HG03196 (cell line): ENCODE measurements around the gene KLHL14.

ENCODE experiments used
- ATAC-seq: cut with Tn5 transposase; IDR thresholded peaks from one replicate; pipeline ENCODE4 v1.9.1; 2021; ENCODE audit not compliant: unreplicated experiment

Gene KLHL14

DNA sequence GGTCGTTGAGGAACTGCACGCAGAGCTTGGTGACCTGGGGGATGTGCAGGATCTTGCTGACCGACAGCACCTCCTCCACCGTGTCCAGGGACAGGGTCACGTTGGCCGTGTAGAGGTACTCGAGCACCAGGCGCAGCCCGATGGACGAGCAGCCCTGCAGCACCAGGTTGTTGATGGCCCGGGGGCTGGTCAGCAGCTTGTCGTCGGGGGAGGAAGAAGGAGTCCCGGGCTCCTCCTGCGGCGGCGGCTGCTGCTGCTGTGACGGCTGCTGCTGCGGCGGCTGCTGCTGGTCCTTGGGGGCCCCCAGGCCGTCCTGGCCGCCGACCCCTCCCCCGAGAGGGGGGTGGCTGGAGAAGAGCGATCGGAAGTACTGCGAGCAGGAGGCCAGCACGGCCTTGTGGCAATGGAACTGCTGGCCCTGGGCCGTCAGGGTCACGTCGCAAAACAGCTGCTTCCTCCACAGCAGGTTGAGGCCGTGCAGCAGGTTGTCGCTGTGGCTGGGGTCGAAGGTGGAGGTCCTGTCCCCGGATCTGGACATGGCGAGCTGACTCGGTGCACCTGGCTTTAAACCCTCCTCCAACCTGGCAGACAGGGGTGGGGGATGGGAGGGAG lies 2.7 kb downstream of the KLHL14 start:
- no peak for ATAC-seq

DNA sequence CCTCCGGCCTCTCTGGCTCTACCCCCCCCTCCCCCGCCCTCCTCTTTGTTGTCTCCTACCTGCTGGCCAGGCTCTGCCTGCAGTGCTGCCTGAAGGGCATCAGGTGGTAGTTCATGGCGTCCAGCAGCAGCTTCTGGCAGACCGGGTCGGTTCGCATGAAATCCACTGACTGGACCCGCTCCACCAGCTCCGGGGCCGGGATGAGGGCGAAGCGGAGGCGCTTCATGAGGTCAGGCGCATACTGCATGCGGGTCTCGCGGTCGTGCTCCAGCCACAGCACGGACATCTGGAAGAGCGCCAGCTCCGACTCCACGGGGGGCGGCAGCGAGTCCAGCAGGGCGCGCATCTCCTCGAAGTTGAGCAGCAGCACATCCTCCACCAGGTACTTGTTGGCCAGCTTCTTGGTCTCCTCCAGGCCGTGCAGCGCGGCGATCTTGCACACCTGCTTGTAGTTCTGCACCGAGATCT lies 3.2 kb downstream of the KLHL14 start:
- ATAC-seq, result no peak

GRCh38 chr18:32769071-32769585 lies 3.7 kb downstream of the KLHL14 start:
- no peak for ATAC-seq

GRCh38 chr18:32767400-32767799 lies 5.4 kb downstream of the KLHL14 start:
- ATAC-seq, result no peak

GRCh38 chr18:32764611-32765244 lies 8.1 kb downstream of the KLHL14 start:
- ATAC-seq, result no peak

DNA sequence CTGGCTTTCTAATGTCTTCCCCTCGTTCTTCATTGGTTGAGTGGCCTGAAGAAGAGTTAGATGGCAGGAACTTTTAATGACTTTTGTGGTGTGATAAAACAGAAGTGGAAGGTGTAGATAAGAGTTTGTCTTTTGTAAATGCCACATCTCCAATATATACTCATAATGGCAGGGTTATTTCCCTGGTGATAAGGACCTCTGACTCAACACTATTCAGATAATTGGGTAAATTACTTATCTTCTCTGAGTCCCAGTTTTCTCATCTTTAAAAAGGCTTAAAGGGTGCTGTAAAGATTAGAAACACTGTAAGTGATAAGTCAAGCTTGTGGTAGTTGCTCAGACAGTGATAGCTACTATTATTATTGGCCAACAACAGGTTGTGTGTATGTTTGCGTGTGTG lies 9.5 kb downstream of the KLHL14 start:
- ATAC-seq, result no peak

DNA sequence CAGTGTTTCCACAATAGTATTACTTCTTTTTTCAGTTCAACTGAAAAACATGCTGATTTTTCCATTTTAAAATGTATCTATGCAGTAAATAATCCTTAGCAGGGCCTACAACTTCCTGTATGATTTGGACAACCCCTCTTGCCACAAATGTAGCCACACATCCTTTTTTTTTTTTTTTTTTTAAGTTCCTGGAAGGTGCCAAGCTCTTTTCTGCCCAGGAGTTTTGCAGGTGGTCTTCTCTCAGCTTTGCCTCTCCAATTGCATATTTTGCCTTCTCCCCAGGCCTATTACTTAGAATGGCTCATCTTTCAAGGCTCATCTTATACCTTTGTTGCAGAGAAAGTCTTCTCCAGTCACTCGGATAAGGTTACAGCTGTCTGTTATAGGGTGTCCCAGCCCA lies 11.6 kb downstream of the KLHL14 start:
- no peak for ATAC-seq

- peak; percentile 99 for ATAC-seq
These were observed 12.4 kb downstream of the KLHL14 start for GRCh38 chr18:32760391-32760790.

DNA sequence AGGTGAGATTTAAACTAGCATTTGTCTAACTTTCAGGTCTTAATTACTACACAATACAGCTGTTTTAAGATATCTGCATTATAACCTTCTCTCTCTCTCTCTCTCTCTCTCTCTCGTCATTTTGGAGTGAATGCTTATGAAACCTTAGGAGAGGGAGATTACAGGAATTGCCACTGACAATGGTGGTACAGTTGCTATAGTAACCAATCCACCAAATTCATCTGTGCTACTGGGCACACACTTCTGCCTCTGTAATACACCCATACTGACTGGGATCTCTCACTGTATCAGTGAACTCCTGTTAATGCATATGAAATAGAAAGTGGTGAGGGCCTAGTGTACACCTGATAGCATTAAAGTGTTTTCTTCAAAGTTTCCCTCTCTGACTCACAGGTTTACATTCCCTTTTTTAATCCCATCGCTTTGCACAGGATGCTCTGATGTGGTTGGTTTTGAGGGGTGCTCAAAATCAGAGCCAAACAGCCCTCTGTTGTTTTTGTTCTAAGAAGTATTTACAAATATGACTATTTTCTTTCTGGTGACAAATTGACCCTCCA lies 13.1 kb downstream of the KLHL14 start:
- ATAC-seq, result no peak

- ATAC-seq, result no peak
These were observed 18.1 kb downstream of the KLHL14 start for GRCh38 chr18:32754508-32755263.

- ATAC-seq, result no peak
These were observed 19.1 kb downstream of the KLHL14 start for GRCh38 chr18:32753656-32754260.

GRCh38 chr18:32750328-32750727 lies 22.5 kb downstream of the KLHL14 start:
- no peak for ATAC-seq

DNA sequence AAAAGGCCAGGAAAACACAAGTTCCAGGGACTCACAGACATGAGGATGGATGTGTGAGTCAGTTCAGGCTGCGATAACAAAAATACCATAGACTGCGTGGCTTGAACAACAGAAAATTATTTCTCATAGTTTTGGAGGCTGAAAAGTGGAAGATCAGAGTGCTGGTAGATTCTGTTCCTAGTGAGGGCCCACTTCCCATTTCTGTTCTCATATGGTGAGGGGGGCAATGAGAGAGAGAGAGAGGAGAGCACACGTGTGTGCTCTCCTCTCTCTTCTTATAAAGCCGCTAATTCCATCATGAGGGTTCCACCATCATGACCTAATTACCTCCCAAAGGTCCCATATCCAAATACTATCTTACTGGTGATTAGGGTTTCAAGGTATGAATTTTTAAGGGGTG lies 23.0 kb downstream of the KLHL14 start:
- ATAC-seq, result no peak

GRCh38 chr18:32742579-32742978 lies 30.2 kb downstream of the KLHL14 start:
- no peak for ATAC-seq

DNA sequence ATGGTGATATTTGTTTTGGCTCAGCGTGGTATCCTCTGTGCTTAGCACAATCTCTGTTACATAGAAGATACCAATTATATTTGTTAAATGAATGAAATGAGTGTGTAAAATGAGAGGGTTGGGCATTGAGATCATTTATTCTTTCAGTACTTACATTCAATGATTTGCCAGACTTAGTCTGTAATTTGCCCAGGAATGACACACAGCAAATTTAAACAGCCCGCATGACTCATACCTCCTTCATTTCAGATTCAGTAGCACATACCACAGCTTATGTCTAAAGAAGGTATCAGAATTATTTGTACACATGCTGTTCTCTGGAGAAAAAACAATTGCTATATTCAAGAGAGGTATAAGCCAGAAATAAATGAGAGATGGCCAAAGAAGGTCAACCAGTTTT lies 37.0 kb downstream of the KLHL14 start:
- ATAC-seq, result no peak

DNA sequence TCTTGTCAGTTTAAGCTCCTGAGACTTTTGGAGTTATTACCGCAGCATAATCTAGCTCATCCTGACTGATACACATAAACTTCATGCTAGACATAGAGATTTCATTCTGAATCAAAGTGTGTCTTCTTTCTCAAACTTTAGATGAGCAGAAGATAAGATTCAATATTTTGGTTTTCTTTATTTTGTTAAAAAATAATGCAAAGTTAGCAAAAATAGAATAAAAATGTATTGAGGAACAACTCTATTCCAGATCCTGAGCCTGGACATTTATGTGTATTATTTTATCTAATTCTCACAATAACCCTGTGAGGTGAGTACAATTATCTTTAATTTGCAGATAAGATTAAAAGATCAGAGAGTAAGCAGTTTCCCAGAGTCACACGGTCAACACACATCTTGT lies 38.4 kb downstream of the KLHL14 start:
- no peak for ATAC-seq

GRCh38 chr18:32732165-32732564 lies 40.7 kb downstream of the KLHL14 start:
- ATAC-seq, result no peak

DNA sequence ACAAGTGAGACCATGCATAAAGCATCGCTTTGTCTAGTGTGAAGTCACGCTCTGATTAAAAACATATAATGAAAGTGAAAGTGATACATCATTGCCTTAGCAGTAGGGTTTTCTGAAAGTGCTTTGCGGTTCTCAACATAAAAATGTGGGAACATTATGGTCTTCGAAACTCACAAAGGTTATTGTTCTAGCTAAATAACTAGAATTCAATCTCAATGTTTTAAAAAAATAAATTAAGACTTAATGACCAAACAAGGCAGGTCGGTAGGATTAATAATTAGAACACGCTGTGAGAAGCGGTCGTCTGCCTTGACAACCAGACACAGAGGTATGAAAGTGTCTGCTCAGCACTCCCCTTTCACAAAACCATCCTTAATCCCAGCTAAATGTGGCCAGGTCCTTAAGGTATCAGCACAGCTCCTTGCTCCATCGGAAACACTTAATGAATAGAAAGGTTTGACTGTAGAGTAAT lies 42.2 kb downstream of the KLHL14 start:
- ATAC-seq, result peak; percentile 98

GRCh38 chr18:32730068-32730467 lies 42.8 kb downstream of the KLHL14 start:
- no peak for ATAC-seq

GRCh38 chr18:32724071-32724749 lies 48.6 kb downstream of the KLHL14 start:
- ATAC-seq, result no peak

- no peak for ATAC-seq
These were observed 50.5 kb downstream of the KLHL14 start for GRCh38 chr18:32722279-32722678.
